Neutrophil (primary cell): ENCODE results near the gene RAB31.

Experiments
- H3K27ac ChIP-seq: fragments of 200-600 bp; sonication (generic); 2 replicates; pipeline ENCODE4 v1.5.1; 2016; ENCODE audit warnings: mild to moderate bottlenecking, moderate library complexity
- H3K27me3 ChIP-seq: fragments of 200-600 bp; sonication (generic); 2 replicates; pipeline ENCODE4 v1.6.0; 2016; ENCODE audit warnings: mild to moderate bottlenecking
- H3K36me3 ChIP-seq: fragments of 200-600 bp; sonication (generic); 2 replicates; pipeline ENCODE4 v1.5.1; 2017
- H3K4me1 ChIP-seq, 2 experiments: fragments of 200-600 bp in 1 of 2; sonication (generic) in 1 of 2; 1 replicate in 1 of 2; 2 replicates in 1 of 2; pipeline versions ENCODE4 v1.5.1 to v1.6.1; 2013 to 2016; ENCODE audit warnings: low read depth in 1 of 2, low read length in 1 of 2, mild to moderate bottlenecking in 1 of 2, moderate library complexity in 1 of 2; ENCODE audit not compliant: control insufficient read depth in 1 of 2, insufficient read depth in 1 of 2
- H3K4me3 ChIP-seq, 2 experiments: fragments of 200-600 bp in 1 of 2; sonication (generic) in 1 of 2; 1 replicate in 1 of 2; 2 replicates in 1 of 2; pipeline ENCODE4 v1.5.1; 2013 to 2016; ENCODE audit warnings: low read depth in 1 of 2, low read length in 1 of 2, mild to moderate bottlenecking in 1 of 2, moderate library complexity in 1 of 2
- H3K9me3 ChIP-seq: fragments of 200-600 bp; sonication (generic); 2 replicates; pipeline ENCODE4 v1.5.1; 2016
- TF ChIP-seq, protein P1 (sequence below): fragments of 200-600 bp; sonication (generic); IDR thresholded peaks from 2 replicates; pipeline ENCODE4 v1.5.1; 2016; ENCODE audit warnings: antibody characterized with exemption

Gene RAB31

DNA sequence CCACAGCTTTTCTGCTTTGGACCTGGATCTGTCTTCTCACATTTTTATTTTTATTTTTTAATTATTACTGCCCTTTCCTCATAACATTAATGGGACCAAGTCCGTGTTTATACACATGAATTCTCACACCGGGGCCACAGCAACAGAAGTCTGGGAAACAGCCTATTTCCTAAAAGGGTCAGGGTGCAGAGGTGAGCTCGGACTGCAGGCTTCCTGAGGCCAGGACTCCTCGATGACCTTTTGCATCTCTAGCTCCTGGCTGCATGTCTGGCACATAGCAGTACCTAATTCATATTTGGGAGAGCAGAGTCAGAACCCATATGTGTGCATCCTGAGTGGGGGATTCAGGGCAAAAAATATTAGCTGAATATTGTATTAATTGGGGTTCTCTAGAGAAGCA lies 9.6 kb upstream of the RAB31 start:
- no peak overlapping the region for H3K27ac ChIP-seq
- TF ChIP-seq, protein P1, sequence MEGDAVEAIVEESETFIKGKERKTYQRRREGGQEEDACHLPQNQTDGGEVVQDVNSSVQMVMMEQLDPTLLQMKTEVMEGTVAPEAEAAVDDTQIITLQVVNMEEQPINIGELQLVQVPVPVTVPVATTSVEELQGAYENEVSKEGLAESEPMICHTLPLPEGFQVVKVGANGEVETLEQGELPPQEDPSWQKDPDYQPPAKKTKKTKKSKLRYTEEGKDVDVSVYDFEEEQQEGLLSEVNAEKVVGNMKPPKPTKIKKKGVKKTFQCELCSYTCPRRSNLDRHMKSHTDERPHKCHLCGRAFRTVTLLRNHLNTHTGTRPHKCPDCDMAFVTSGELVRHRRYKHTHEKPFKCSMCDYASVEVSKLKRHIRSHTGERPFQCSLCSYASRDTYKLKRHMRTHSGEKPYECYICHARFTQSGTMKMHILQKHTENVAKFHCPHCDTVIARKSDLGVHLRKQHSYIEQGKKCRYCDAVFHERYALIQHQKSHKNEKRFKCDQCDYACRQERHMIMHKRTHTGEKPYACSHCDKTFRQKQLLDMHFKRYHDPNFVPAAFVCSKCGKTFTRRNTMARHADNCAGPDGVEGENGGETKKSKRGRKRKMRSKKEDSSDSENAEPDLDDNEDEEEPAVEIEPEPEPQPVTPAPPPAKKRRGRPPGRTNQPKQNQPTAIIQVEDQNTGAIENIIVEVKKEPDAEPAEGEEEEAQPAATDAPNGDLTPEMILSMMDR: no peak
- no peaks in the 10 kb centered on the region for H3K9me3 ChIP-seq
- H3K36me3 ChIP-seq: no peaks in the 10 kb centered on the region
- no peak overlapping the region for H3K4me3 ChIP-seq
- H3K4me1 ChIP-seq: peaks cover 65 to 71% of the 10 kb centered on the region in 2 experiments
- no peaks in the 10 kb centered on the region for H3K27me3 ChIP-seq

DNA sequence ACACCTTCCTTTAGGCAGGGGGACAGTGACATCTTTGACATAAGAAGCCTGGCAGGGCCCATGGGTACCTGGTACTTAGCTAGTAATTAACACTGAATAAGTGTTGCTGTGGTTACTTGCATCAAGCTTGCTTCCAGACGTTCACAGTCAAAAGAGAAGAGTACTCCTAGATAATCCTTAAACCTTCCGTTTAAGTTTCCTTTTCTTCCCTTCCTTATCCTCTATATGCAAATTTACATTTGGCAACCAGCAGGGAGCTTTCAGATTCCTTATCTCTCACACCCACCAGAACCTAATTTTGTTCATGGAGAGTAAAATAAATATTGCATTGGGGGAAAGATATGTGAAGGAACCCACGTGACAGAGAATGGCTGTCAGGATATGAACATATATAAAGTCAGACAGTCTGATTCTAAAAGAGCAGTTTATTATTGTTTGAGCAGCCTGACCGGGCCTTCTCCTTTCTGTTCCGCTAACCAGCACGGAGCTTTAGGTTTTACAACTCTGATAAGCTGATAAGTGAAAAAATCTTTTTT lies 7.8 kb upstream of the RAB31 start:
- no peak overlapping the region for H3K4me3 ChIP-seq
- no peaks in the 10 kb centered on the region for H3K9me3 ChIP-seq
- TF ChIP-seq, protein P1: no peak
- H3K27ac ChIP-seq: peak overlapping the region; percentile 97
- peaks cover 72 to 74% of the 10 kb centered on the region in 2 experiments for H3K4me1 ChIP-seq
- no peaks in the 10 kb centered on the region for H3K36me3 ChIP-seq
- H3K27me3 ChIP-seq: no peaks in the 10 kb centered on the region

DNA sequence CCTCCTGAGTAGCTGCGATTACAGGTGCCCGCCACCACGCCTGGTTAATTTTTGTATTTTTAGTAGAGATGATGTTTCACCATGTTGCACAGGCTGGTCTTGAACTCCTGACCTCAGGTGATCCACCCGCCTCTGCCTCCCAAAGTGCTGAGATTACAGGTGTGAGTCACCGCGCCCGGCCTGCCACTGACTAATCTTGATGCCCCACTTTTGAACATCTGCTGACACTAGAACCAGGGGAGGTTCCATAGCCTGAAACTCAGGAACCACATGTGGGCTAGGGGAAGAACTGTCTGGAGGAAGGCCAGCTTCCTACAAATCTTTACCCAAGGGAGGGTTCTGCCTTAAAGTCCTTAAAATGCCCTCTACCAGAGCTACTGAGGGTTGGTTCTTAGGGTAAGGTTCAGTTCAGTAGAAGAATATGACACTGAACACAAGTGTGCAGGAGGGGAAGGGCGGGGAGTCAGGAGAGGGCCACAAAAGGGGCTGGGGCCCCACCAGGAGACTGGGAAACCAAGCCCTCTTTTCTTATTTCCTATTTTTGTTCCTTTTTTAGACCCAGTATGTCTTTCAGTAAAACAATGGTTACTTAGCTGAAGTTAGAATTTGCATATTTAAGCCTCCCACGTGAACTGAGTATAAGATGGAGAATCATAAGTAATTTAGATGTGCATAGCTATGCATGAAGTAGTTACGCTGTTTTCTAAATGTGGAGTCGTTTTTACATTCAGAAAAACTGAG lies 6.3 kb upstream of the RAB31 start:
- TF ChIP-seq, protein P1: no peak
- H3K27ac ChIP-seq: peak overlapping the region; percentile 97
- H3K4me1 ChIP-seq: peaks cover 72 to 74% of the 10 kb centered on the region in 2 experiments

DNA sequence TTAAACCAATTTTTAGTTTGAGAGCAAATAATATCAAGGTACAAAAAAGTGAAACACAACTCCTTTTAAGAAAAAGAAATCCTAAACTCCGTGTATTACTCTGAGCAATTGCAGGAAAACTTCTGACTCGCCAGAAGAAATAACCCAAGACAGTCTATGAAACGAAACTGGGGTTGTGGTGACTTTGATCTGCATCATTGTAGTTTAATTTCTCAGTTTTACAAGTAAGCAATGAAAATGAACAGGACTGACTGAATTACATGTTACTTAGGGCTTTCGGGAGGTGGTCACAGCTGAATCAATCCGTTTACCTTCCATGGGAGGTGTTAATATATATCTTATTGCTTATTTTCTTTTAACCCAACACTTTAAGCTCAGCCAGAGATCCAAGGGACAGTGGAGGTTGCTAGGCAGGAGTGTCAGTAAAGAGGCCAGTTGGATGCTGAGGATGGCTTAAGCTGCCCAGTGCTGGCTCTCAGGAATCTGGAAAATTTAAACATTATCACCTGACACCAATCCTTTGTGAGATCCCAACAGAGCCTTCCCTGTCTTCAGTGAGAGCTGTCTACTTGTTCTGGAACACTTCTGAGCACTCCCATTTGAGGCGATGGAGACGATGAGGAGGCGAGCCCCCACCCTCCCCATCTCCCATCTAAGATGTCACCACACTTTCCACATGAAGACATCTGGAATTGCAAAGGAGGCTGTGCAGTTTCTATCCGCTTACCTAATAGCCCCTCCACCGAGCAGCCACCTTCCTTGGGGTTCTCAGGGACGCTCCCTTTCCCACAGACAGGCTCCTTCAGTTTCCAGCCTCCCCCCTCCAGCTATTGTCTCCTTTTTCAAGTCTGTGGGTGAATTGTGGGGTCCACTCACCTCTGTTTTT lies 3.6 kb upstream of the RAB31 start:
- Histone ChIP-seq H3K27me3 (no peaks in the 10 kb centered on the region), H3K4me3 (no peak overlapping the region), H3K27ac (peak overlapping the region; percentile 97), H3K9me3 (no peaks in the 10 kb centered on the region), H3K4me1 (peaks cover 83 to 86% of the 10 kb centered on the region in 2 experiments), H3K36me3 (no peaks in the 10 kb centered on the region)
- TF ChIP-seq, protein P1: no peak

More for the DNA sequence above, 6.3 kb upstream of the RAB31 start:
- H3K9me3 ChIP-seq: no peaks in the 10 kb centered on the region
- H3K36me3 ChIP-seq: no peaks in the 10 kb centered on the region
- no peak overlapping the region for H3K4me3 ChIP-seq
- H3K27me3 ChIP-seq: no peaks in the 10 kb centered on the region

DNA sequence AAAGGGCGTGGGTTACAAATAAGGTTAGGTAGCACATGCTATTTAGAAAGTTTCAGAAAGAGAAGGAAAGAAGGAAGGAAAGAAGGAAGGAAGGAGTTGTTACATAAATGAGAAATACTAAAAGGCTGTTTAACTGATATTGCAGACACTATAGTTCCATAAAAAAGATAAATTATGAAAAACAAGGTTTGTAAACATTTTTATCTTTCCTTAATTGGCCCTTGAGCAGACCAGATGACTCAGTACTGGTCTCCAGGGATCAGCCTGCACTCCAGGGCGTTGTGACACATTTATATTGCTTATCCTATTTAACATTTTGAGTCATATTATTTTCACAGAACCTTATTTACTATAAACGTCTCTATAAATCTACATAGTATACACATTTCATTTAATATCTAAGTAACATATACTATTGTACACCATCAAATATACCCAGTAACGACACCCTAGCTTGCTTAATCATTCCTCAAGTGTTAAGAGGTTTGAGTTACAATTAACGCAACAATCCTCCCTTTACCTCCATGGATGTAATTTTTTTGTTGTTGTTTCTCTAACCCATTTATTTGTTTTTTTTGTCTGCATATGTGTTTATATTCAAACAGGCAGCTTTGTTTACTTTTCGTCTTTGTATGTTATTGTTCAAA lies 2.8 kb upstream of the RAB31 start:
- TF ChIP-seq, protein P1: no peak
- Histone ChIP-seq H3K27me3 (no peaks in the 10 kb centered on the region), H3K4me1 (peaks cover 85 to 87% of the 10 kb centered on the region in 2 experiments), H3K4me3 (no peak overlapping the region), H3K9me3 (no peaks in the 10 kb centered on the region), H3K27ac (peak overlapping the region; percentile 97), H3K36me3 (no peaks in the 10 kb centered on the region)
